Measurements from ENCODE around the gene SEMA4C. TPM values are rescaled to one million over a fixed set of nuclear protein-coding genes. Genes with fewer than 3 reads are reported as not detected.
A peak's percentile ranks its signal among the peaks of the same experiment; 100 is the strongest.

The SEMA4C gene
- total and polyA plus RNA-seq, 9 of the 15 experiments (the other 6 are each of a cell fraction or from before 2014, with no cell fraction given): 0.32 to 59.7 (median 23.9) TPM

DNA sequence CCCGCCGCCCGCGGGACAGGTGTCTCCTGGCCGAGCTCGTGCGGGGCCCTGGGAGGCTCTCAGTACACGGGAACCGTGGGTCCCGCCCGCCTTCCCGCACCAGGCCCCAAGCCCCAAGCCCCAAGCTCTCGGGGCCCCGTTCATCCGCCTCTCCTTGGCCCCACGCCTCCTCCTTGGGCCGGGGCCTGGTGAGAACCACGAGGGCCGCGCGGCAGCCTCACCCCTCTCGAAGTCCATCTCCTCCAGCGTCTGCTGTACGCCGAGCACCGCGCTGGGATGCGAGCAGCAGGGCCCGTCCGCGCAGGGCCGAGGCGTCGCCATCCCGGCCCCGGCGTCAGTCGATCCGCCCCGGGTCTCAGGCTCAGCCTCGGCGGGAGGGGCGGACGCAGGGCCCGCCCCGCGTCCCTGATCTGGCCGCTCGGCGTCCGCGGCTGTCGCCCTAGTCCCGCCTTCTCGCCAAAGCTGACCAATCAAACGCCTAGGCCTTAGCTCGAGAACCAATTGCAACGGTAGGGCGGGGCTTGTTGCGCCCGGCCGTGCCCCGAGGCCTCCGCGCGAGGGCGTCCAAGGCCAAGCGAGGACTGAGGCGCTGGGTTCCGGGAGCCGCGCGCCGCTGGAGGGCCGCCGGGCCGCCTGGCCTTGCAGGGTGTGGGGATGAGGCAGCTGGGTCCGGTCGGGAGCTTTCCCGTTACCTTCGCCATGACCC, 12.1 kb downstream of the SEMA4C start, which contains the start of gene ANKRD39 (continued):
- TF ChIP-seq NR2C2 (CRISPR knock-in tag; IDR thresholded peaks at IDR 0.05) (0 out of 2 replicates have a peak, but pooled peaks have one; percentile 34), NR2C2 (tag; IDR thresholded peaks at IDR 0.05) (no peak), HDAC1 (IDR thresholded peaks at IDR 0.05) (peak in 1 of 2 experiments; percentile 22; a peak in 1 of 4 replicates), HINFP (tag; conservative IDR thresholded peaks at IDR 0.05; ENCODE audit: low read depth) (no peak), HDAC3 (IDR thresholded peaks at IDR 0.05; ENCODE audit: borderline replicate concordance, partially characterized antibody) (no peak), DPF2 (IDR thresholded peaks at IDR 0.05) (no peak), TAF1 (IDR thresholded peaks at IDR 0.05; ENCODE audit: control insufficient read depth, extremely low read depth, insufficient read depth, low read length, severe bottlenecking) (peak; percentile 58), MTA1 (IDR thresholded peaks at IDR 0.05; ENCODE audit: borderline replicate concordance) (no peak), GTF2F1 (IDR thresholded peaks at IDR 0.05; ENCODE audit: low read depth, low read length) (no peak), CHD4 (IDR thresholded peaks at IDR 0.05; ENCODE audit: insufficient read depth, insufficient replicate concordance, low read depth, low read length, poor library complexity, severe bottlenecking) (no peak), HMGN3 (IDR thresholded peaks at IDR 0.05; ENCODE audit: borderline replicate concordance, extremely low read depth, insufficient read length, low read depth, low read length) (peak; percentile 96), TCF15 (CRISPR knock-in tag; IDR thresholded peaks at IDR 0.05) (no peak), KLF10 (CRISPR knock-in tag; IDR thresholded peaks at IDR 0.05) (no peak), RAD51 (IDR thresholded peaks at IDR 0.05; ENCODE audit: borderline replicate concordance, low read depth) (no peak), RBM34 (IDR thresholded peaks at IDR 0.05; ENCODE audit: borderline replicate concordance, insufficient read depth, low read length) (no peak), SETDB1 (IDR thresholded peaks at IDR 0.05; ENCODE audit: low read length) (no peak), ZNF134 (CRISPR knock-in tag; conservative IDR thresholded peaks at IDR 0.05) (no peak), E2F6 (IDR thresholded peaks at IDR 0.05; ENCODE audit: borderline replicate concordance in 1 of 2, extremely low read depth in 1 of 2, insufficient read depth in 1 of 2, insufficient read length in 1 of 2, low read depth in 1 of 2, low read length in 1 of 2, poor library complexity in 1 of 2, severe bottlenecking in 1 of 2) (peak in 1 of 2 experiments; percentile 1), ZNF282 (CRISPR knock-in tag; IDR thresholded peaks at IDR 0.05) (peak; percentile 20; the same call in 1 of the 2 replicates)
- TF ChIP-seq, protein P1, sequence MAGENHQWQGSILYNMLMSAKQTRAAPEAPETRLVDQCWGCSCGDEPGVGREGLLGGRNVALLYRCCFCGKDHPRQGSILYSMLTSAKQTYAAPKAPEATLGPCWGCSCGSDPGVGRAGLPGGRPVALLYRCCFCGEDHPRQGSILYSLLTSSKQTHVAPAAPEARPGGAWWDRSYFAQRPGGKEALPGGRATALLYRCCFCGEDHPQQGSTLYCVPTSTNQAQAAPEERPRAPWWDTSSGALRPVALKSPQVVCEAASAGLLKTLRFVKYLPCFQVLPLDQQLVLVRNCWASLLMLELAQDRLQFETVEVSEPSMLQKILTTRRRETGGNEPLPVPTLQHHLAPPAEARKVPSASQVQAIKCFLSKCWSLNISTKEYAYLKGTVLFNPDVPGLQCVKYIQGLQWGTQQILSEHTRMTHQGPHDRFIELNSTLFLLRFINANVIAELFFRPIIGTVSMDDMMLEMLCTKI (IDR thresholded peaks at IDR 0.05; ENCODE audit: partially characterized antibody): no peak
- TF ChIP-seq, protein P2, sequence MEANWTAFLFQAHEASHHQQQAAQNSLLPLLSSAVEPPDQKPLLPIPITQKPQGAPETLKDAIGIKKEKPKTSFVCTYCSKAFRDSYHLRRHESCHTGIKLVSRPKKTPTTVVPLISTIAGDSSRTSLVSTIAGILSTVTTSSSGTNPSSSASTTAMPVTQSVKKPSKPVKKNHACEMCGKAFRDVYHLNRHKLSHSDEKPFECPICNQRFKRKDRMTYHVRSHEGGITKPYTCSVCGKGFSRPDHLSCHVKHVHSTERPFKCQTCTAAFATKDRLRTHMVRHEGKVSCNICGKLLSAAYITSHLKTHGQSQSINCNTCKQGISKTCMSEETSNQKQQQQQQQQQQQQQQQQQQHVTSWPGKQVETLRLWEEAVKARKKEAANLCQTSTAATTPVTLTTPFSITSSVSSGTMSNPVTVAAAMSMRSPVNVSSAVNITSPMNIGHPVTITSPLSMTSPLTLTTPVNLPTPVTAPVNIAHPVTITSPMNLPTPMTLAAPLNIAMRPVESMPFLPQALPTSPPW (CRISPR knock-in tag; IDR thresholded peaks at IDR 0.05): peak; percentile 78
